Lung (tissue), 12 donors: ENCODE measurements around the gene SLC25A42. TPM values are rescaled to one million over a fixed set of nuclear protein-coding genes. Genes with fewer than 3 reads are reported as not detected.

Source experiments
- ATAC-seq: fragments of 200-7000 bp; cut with Tn5 transposase; one replicate; pipeline ENCODE4 v1.9.1; 2020; ENCODE audit warnings: moderate number of reproducible peaks; ENCODE audit not compliant: insufficient read depth, low FRiP score
- DNase-seq, 3 donors: peaks; one replicate each; pipeline ENCODE4 v3.0.0-alpha.2; 2013 to 2017
- H3K27ac ChIP-seq, 2 donors: one replicate each; pipeline ENCODE4 v1.5.1; 2013; ENCODE audit warnings: mild to moderate bottlenecking in 2 of 2, moderate library complexity in 2 of 2, control low read depth in 1 of 2, inconsistent platforms in 1 of 2, low read depth in 1 of 2, low read length in 1 of 2
- H3K27me3 ChIP-seq, 3 donors: one replicate each; pipeline ENCODE4 v1.5.1; 2013; ENCODE audit warnings: low read length in 2 of 3; ENCODE audit not compliant: control insufficient read depth in 3 of 3, insufficient read depth in 3 of 3
- H3K36me3 ChIP-seq, 4 donors: one replicate each; pipeline ENCODE4 v1.5.1; 2013; ENCODE audit warnings: low read length in 4 of 4, mild to moderate bottlenecking in 1 of 4, moderate library complexity in 1 of 4; ENCODE audit not compliant: control insufficient read depth in 4 of 4, insufficient read depth in 4 of 4
- H3K4me1 ChIP-seq, 5 donors: one replicate each; pipeline ENCODE4 v1.5.1; 2013; ENCODE audit warnings: low read length in 5 of 5, mild to moderate bottlenecking in 2 of 5, moderate library complexity in 1 of 5; ENCODE audit not compliant: control insufficient read depth in 5 of 5, insufficient read depth in 5 of 5
- H3K4me3 ChIP-seq: one replicate; pipeline ENCODE4 v1.5.1; 2013; ENCODE audit warnings: mild to moderate bottlenecking, control low read depth, moderate library complexity
- H3K9ac ChIP-seq, 2 donors: one replicate each; pipeline ENCODE4 v1.5.1; 2013; ENCODE audit warnings: low read length in 2 of 2, control low read depth in 1 of 2; ENCODE audit not compliant: insufficient read depth in 1 of 2
- H3K9me3 ChIP-seq, 4 donors: one replicate each; pipeline ENCODE4 v1.5.1; 2013; ENCODE audit warnings: low read length in 3 of 4, mild to moderate bottlenecking in 1 of 4, moderate library complexity in 1 of 4; ENCODE audit not compliant: control insufficient read depth in 4 of 4, insufficient read depth in 3 of 4
- WGBS, 2 donors: extraction: QIAGEN DNeasy Blood & Tissue Kit; methylation state at CpG; one replicate each; pipeline ENCODE4 v1.1.7; 2013; 5-methylcytosine and 5-hydroxymethylcytosine counted together
- polyA plus RNA-seq, 2 donors: library from polyadenylated mRNA; stranded (reverse); fragments of 200-250 nt; gene quantifications; one replicate each; pipeline ENCODE4 v1.2.1, GENCODE V29; 2013
- total RNA-seq, 2 donors: library from RNA; depleted of rRNA in 1 of 2; stranded (reverse); fragments of >200 nt in 1 of 2; gene quantifications; one replicate each; pipeline ENCODE4 v1.2.1, GENCODE V29; 2014 to 2021
- TF ChIP-seq, protein P1 (sequence below): IDR thresholded peaks from 2 replicates; pipeline ENCODE4 v1.5.1; 2012; ENCODE audit warnings: mild to moderate bottlenecking; ENCODE audit errors: control extremely low read depth, extremely low read depth
- donor health status: control.
- donor health status: control.
- donor health status: Bipolar disorder and iron deficiency.
- donor health status: healthy.
- donor health status: DM: yes; HTN: yes; CAD: no.

The SLC25A42 gene
- total and polyA plus RNA-seq, 4 donors = 5.8 to 10.1 (median 7.0) TPM

DNA sequence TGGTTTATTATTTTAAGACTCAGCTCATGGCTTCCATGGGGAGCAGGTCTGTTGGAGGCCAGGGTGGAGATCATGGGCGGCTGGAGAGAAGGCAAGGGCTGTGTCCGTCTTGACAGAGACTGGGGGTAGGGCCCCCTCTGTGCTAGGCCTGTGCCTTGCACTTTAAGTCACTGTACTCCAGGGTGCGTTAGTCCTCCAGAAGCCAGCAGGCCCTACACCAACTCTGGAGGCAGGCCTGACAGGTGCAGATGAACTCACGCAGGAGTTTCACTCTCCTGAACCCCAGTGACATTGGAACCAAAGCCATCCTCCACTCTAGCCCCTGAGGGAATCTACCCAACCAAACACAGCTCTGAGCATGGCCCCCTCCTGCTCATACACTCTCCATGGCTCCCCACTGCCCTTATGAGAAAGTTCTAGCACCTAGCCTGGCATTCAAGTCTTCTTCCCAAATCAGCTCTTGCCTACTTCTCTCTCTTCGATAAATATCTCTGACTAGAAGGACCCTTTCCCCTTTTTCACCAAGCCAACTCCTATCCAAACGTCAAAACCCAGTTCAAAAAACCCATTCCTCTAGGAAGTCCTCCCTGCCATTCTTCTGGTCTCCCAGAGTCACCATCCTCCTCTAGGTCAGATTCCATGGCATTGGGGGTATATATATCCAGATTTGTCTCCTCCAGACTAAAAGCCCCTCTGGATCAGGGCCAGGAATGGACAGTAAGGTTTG lies 91.1 kb downstream of the SLC25A42 start:
- no peaks in the 10 kb centered on the region for H3K9me3 ChIP-seq
- no peak for ATAC-seq
- H3K4me3 ChIP-seq = no peak overlapping the region
- H3K27me3 ChIP-seq = no peaks in the 10 kb centered on the region
- no peaks in the 10 kb centered on the region for H3K4me1 ChIP-seq
- DNase-seq = no peak
- no peak overlapping the region for H3K27ac ChIP-seq
- 95 to 97% methylated on average over 6 of the region's 6 CpGs for WGBS, 2 donors
- TF ChIP-seq, protein P1, sequence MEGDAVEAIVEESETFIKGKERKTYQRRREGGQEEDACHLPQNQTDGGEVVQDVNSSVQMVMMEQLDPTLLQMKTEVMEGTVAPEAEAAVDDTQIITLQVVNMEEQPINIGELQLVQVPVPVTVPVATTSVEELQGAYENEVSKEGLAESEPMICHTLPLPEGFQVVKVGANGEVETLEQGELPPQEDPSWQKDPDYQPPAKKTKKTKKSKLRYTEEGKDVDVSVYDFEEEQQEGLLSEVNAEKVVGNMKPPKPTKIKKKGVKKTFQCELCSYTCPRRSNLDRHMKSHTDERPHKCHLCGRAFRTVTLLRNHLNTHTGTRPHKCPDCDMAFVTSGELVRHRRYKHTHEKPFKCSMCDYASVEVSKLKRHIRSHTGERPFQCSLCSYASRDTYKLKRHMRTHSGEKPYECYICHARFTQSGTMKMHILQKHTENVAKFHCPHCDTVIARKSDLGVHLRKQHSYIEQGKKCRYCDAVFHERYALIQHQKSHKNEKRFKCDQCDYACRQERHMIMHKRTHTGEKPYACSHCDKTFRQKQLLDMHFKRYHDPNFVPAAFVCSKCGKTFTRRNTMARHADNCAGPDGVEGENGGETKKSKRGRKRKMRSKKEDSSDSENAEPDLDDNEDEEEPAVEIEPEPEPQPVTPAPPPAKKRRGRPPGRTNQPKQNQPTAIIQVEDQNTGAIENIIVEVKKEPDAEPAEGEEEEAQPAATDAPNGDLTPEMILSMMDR = no peak
- H3K9ac ChIP-seq = no peak overlapping the region
- H3K36me3 ChIP-seq = peaks cover 0 to 6% (median 3%) of the 10 kb centered on the region in 4 donors

DNA sequence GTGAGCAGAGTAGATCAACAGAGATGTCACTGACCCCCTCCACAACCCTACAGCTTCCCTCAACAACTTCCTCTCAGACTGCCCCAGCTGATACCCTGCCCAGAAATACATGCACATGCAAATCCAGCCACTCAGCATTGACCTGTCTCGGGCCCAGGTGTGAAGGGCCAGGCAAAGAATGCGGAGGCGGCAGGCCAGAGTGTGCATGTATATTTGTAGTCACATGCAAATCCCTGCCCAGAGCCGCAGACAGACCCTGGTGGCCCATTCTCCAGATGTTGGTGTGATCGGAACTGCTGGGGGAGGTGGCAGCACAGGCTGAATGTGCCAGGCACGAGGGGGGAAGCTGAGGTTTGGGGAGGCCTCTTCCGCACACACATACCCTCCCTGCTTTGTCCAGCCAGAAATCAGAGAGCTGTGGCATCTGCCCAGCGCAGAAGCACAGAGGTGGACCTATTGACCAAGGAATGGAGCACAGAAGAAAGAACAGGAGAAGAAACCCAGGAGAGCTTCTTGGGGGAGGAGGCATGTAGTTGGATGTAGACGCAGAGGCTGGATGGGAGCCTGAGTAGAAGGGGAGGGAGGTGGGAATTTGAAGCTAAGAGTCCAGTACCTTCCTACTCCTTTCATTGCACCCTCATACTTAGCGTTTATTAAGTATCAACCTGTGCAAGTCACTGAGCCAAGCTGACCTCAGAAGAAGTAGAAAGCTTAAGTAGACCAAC lies 91.9 kb downstream of the SLC25A42 start:
- TF ChIP-seq, protein P1 = no peak
- Histone ChIP-seq H3K9ac (no peak overlapping the region), H3K27ac (no peak overlapping the region), H3K9me3 (no peaks in the 10 kb centered on the region), H3K36me3 (peaks cover 0 to 6% (median 3%) of the 10 kb centered on the region in 4 donors), H3K4me1 (no peaks in the 10 kb centered on the region), H3K4me3 (no peak overlapping the region), H3K27me3 (no peaks in the 10 kb centered on the region)
- ATAC-seq = no peak
- 91 to 96% methylated on average over 10 of the region's 10 CpGs for WGBS, 2 donors
- no peak for DNase-seq

DNA sequence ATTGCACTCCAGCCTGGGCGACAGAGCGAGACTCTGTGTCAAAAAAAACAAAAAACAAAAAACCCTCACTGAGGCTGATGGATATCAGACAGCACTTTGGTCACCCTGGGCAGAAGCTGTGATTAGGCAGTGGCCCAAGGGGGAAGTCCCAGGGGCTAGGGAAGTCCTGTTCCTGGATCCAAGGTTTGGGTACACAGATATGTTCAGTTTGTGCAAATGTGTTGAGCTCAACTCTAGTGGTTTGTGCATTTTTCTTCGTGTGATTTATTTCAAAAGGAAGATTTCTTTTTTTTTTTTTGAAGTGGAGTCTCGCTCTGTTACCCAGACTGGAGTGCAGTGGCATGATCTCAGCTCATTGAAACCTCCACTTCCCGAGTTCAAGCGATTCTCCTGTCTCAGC lies 94.0 kb downstream of the SLC25A42 start:
- DNase-seq = no peak
- ATAC-seq = no peak
- peaks cover 0 to 6% (median 3%) of the 10 kb centered on the region in 4 donors for H3K36me3 ChIP-seq
- H3K9ac ChIP-seq = no peak overlapping the region
- no peak overlapping the region for H3K4me3 ChIP-seq
- H3K9me3 ChIP-seq = no peaks in the 10 kb centered on the region
- 77 to 83% methylated on average over 6 of the region's 6 CpGs for WGBS, 2 donors
- H3K27me3 ChIP-seq = no peaks in the 10 kb centered on the region
- H3K27ac ChIP-seq = no peak overlapping the region
- H3K4me1 ChIP-seq = no peaks in the 10 kb centered on the region
- TF ChIP-seq, protein P1 = no peak
